Measurements from ENCODE around the gene CARD19.
A peak's percentile ranks its signal among the peaks of the same experiment; 100 is the strongest.

CARD19 gene

GRCh38 chr9:93096131-93096802 lies at the start of gene CARD19:
TSS of gene CARD19 (plus strand) at chr9:93096217. CDS start at chr9:93096346, 129 bp downstream.
- no peak for DNase-seq (ENCODE audit: low read depth in 2 of 3, low spot score in 1 of 3)

- DNase-seq (ENCODE audit: low read depth in 2 of 3, low spot score in 1 of 3), result no peak
Observed at GRCh38 chr9:93048566-93049448, 47.2 kb upstream of the CARD19 start.

GRCh38 chr9:93049491-93049890 lies 46.5 kb upstream of the CARD19 start:
- DNase-seq (ENCODE audit: low read depth in 2 of 3, low spot score in 1 of 3), result no peak

GRCh38 chr9:93050231-93050630 lies 45.8 kb upstream of the CARD19 start:
- no peak for DNase-seq (ENCODE audit: low read depth in 2 of 3, low spot score in 1 of 3)

GRCh38 chr9:93051680-93052089 lies 44.3 kb upstream of the CARD19 start:
- DNase-seq (ENCODE audit: low read depth in 2 of 3, low spot score in 1 of 3), result no peak

- no peak for DNase-seq (ENCODE audit: low read depth in 2 of 3, low spot score in 1 of 3)
Observed at GRCh38 chr9:93052791-93053540, 43.1 kb upstream of the CARD19 start.

- DNase-seq (ENCODE audit: low read depth in 2 of 3, low spot score in 1 of 3), result no peak
Observed at GRCh38 chr9:93053781-93054331, 42.2 kb upstream of the CARD19 start.

GRCh38 chr9:93054758-93055704 lies 41.0 kb upstream of the CARD19 start:
- DNase-seq (ENCODE audit: low read depth in 2 of 3, low spot score in 1 of 3), result no peak

- DNase-seq (ENCODE audit: low read depth in 2 of 3, low spot score in 1 of 3), result no peak
Observed at GRCh38 chr9:93057042-93057702, 38.8 kb upstream of the CARD19 start.

GRCh38 chr9:93057703-93058354 lies 38.2 kb upstream of the CARD19 start:
- DNase-seq (ENCODE audit: low read depth in 2 of 3, low spot score in 1 of 3), result no peak

- peak in 2 of 3 donors; percentile 35 to 63 for DNase-seq (ENCODE audit: low read depth in 2 of 3, low spot score in 1 of 3)
Observed at GRCh38 chr9:93058355-93059010, 37.5 kb upstream of the CARD19 start, which contains the start of gene SUSD3. TSS of gene SUSD3 (plus strand) at chr9:93058701. CDS start at chr9:93058743, 42 bp downstream.

GRCh38 chr9:93059011-93059714 lies 36.9 kb upstream of the CARD19 start:
- no peak for DNase-seq (ENCODE audit: low read depth in 2 of 3, low spot score in 1 of 3)

GRCh38 chr9:93059715-93060578 lies 36.1 kb upstream of the CARD19 start:
- no peak for DNase-seq (ENCODE audit: low read depth in 2 of 3, low spot score in 1 of 3)

GRCh38 chr9:93060746-93061259 lies 35.2 kb upstream of the CARD19 start:
- DNase-seq (ENCODE audit: low read depth in 2 of 3, low spot score in 1 of 3), result no peak

GRCh38 chr9:93061260-93061751 lies 34.7 kb upstream of the CARD19 start:
- DNase-seq (ENCODE audit: low read depth in 2 of 3, low spot score in 1 of 3), result no peak

All from stimulated activated CD4-positive, alpha-beta T cell treated with anti-CD3 and anti-CD28 coated beads, Interleukin-12 subunit alpha, Interleukin-12 subunit beta, amount 100 ng/mL, for 48 hours (primary cell).